HG03045 (cell line): ENCODE data around the gene NRP1.

Source experiments
- ATAC-seq: cut with Tn5 transposase; IDR thresholded peaks from one replicate; pipeline ENCODE4 v1.9.1; 2021; ENCODE audit warnings: mild to moderate bottlenecking, moderate library complexity; ENCODE audit not compliant: unreplicated experiment

NRP1 gene

DNA sequence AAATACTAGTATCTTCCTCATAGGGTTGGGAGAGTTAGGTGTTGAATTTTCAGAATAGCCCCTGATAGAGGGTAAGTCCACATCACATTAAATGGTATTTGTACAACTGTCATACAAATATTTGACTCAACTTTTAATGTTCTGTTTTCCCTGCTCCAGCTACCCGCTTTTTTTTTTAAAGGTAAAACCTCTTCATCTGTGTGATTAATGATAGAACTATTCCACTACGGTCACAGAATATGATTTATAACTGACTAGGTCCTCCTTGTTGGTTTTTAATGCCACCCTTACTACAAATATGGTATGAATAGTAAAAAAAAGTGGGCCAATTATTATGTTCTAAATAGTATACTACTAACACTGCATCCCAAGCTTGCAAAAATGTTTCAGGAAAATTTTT lies 15.6 kb upstream of the NRP1 start:
- no peak for ATAC-seq

DNA sequence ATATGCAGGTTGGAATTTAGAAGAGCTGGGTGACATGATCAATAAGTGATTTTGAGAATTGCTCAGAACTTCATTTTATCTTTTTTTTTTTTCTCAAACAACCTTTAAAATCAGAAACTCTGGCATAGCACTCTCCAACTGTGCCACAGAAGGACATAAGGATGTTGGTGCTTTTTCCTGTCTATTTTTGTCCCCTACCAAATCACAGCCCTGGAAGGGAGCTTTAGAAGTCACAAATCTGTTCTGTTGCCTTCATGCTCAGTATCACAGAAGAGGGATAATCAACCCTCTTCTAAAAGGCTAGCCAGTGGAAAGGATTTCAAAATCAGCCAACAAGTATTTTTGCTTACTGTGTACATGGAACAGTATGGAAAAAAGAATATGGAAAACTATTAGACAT lies 14.8 kb upstream of the NRP1 start:
- ATAC-seq: no peak

DNA sequence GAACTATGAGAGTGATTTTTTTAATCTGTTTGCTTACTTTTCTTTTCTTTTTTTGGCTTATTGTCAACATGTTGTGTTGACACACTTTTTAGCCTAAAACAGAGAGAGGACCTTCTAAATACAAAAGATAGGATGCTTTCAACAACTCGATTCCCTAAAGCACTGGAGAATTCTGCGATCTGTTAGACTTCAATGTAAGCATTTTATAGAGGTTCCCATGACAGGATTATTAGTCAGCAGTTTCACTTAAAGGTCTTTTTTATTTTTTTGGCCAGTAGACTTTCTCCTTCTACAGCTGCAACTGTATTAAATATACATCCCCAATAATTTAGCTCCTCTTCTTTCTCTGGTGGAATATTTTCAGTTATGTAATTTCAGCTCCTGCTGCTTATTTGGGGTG lies 12.7 kb upstream of the NRP1 start:
- ATAC-seq: no peak

DNA sequence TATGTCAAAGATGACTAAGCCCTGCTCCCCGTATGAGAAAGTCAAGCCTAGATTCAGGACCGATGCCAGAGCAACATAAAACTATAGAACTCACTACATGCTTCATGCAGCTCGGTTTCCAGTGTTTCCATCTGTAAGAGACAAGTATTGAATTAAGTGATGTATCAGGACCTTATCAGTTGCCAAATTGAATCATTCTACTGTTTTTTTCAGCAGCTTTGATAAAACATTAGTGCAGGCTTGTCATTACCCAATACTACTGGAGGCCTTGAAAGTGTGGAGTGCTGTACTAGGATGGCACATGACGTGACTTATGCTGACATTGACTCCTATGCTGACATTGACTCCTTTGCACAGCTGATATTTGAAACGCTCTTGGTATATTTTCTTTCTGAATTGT lies 10.8 kb upstream of the NRP1 start:
- no peak for ATAC-seq

DNA sequence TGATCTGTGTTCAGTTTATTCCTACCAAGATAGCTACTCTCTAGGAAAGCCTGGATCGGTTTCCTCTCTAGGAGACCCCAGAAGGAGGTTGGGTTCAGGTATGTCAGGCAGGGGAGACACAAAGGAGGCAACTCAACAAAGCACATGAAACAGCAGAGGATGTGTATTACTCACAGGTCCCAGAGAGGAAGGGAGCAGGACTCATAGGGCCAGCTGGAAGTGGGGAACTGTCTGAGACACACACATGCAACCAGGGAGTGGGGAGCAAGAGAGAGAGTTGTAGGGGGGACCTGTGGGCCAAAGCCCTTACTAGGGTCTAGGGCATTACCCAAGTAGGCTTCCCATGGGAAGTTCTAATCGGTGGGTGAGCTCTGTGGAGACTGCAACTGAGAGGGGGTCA lies 10.2 kb upstream of the NRP1 start:
- no peak for ATAC-seq

DNA sequence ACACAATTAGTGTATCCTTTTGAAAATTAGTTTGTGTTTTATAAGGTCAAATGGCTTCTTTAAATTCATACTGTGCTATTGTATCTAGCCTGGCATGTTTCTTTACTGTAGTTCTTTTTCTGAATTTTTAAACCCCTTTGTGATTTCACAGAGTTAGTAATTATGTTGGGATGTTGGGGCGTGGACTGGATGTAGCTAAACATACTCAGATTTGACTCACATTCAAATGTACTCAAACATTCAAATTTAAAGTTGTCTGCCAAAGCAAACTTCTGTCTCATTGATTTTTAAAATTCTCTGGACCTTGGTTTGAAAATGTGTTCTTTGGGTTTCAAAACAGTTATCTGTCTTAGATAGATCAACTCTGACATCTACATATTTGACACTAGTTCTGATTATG lies 7.2 kb upstream of the NRP1 start:
- ATAC-seq: no peak

DNA sequence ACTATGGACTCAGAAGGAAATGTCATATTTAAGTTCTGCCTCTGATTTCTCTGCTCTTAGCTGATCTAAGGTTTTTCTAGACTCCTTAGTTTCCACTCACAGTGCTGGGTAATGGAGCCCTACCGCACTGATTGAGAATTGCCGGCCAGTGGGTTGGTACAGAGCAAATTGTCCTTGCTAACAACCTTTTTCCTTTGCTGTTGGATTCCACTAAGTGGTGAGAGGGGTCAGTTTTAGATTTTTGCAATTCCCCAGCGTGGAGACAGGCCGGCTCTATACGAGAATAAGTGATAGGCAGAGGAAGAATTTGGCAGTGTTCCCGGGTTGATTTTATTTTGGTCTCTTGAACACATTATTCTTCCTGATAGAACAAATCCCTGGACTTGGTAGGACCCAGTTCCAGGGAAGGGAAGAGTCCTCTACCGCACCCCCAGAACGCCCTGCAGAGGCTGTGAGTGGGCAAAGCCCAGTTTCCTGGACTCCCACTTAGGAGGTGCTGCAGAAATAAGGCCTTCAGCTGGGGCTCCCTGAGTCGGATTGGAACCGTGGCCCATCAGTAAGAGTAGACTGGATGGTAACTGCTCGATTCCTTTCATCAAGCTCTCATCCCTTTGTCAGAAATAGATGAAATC lies 3.0 kb upstream of the NRP1 start:
- ATAC-seq: no peak

DNA sequence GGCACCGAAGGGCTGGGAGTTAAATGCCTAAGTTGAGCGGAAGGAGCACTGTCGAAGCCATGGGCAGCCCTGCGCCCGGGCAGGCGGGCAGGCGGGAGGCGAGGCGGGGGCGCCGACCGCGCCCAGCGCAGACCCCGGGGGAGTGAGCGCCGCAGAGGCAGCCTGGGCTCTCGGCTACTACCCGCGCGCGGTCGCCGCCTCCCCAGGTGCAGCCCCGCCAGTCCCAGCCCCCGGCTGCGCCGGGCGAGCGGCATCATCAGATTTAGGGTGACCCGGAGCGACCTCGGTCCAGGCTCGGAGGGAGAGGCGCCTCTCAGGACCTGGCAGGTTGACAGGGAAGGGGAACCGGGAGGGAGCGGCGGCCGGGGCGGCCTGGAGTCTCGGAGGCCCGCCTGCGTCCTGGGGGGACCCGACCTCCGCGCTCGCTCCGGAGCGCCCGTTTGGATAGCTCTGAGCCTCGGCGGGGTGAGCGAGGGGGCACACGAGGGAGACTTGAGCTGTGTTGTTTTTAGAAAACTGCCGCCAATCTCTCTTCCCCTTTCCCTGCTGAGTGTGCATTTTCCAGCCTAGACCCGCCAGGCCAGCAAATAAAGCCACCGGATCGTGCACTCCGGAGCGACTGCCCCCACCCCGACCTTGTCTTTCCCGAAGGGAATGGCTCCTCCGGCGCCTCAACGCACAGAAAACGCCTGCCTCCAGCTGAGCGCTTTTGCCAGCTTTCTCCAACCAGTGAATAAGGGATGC lies 2.3 kb upstream of the NRP1 start:
- no peak for ATAC-seq

DNA sequence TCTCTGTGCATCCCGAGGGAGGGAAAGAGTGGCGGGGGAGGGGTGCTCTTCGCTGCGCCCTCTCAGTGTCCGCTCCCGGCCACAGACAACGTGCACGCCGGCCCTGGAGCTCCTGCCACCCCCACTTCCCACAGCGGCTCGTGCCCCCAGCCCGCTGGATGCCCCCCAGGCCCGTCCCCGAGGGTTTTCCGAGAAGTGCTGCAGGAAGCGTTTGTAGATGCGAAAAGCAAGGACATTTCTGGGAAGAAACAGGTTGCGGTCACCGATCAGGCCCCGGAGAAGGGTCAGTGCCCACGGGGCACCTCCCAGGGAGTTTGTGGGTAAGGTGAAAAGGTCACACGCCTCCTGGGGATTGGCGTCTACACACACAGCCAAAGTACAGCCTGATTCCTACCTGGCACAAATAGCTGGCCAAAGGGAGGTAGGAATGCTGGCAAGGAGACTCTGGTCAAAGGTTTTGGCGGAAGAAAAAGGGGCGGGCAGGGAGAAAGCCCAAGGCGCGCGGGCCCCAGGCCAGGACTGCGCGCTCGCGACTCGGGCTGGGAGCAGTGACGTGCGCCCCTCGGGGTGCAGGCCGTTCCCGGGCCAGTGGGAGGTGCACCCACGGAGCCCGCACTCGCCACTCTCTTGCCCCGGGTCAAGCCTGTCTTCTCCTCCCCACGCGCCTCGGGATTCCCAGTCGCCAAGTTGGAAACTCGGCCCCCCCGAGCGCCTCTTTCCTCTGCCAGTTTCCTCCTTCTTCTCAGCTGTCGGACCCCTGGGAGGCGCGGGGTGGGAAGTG lies 1.5 kb upstream of the NRP1 start:
- ATAC-seq: no peak

DNA sequence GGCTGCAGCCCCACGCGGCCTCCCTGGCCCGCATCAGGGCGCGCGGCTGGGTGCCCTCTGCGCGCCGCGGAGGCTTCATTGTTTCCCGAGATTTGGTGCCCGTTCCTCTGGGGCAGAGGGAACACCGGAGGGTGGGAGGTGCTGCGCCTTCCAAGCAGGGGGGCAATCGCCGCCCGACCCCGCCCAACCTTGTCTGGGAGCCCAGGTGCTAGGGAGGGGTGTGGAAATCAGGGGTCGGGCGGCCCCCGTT lies 1.0 kb upstream of the NRP1 start:
- no peak for ATAC-seq

DNA sequence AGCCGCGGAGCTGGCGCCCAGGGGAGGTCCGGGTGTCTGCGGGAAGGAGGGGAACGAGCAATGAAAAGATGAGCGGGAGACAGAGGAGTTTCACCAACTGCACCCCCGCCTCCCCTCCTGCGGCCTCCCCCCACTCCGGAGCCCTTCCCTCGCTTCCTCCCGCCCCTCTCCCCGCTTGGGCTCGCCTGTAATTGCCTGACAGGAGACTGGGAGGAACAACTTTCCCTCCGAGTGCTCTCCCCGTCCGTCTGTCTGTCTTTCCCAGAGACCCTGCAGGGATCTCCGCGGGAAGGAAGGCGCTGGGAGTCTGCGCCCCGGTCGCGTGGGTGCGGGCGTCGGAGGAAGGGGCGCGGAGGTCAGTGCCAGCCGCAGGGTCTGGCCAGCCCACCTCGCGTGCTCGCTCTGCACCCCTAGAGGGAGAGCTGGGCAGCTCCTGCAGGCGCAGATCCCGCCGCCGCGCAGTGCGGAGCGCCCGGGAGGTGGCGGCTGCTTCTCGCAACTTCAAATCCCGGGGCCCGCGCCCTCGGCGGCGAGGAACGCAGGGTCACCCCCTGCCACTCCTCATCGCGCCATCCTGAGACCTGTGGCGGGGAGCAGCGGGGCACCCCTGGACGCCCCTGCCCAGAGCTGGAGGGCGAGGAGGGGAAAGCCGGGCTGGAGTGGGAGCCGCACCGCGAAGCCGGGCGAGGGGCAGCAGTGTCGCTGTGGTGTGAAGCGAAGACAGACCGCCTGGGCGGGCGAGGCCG lies 511 bp upstream of the NRP1 start:
- no peak for ATAC-seq

DNA sequence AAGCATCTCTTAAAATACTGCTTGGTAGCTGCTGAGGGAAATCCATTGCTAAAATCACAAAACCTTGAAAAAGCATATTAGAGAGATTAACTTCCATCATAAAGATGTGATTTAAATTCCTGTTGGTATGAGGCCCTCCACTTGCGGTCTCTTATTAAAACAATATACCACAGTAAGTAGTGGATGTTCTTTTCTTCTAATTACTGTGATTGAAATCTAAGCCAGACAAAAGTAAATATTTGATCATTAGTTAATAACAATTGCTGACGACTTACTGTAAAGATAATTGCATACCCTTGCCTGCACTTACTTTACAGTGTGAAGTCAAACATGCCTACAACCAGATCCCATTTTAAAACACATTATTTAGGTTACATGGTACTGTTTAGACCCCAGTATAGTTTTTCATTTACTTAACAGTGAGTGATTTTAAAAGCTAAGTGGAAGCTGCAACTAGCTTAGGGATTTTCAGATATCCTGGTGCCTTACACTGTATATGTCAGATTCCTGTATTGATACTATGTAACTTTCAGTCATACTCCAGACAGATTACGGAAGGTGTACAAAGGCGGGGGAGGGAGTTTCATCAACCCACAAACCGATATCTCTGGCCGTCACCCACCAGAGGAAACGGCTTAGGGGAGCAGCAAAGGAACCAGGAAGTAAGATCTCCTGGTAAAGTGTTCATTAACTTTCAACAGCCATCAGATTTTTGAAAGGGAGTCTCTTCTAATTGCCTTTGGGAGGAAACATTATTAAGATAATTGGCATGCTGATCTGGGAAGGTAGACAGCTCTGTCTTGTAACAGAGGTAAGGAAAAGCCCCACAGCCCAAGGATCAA lies 986 bp downstream of the NRP1 start:
- no peak for ATAC-seq

DNA sequence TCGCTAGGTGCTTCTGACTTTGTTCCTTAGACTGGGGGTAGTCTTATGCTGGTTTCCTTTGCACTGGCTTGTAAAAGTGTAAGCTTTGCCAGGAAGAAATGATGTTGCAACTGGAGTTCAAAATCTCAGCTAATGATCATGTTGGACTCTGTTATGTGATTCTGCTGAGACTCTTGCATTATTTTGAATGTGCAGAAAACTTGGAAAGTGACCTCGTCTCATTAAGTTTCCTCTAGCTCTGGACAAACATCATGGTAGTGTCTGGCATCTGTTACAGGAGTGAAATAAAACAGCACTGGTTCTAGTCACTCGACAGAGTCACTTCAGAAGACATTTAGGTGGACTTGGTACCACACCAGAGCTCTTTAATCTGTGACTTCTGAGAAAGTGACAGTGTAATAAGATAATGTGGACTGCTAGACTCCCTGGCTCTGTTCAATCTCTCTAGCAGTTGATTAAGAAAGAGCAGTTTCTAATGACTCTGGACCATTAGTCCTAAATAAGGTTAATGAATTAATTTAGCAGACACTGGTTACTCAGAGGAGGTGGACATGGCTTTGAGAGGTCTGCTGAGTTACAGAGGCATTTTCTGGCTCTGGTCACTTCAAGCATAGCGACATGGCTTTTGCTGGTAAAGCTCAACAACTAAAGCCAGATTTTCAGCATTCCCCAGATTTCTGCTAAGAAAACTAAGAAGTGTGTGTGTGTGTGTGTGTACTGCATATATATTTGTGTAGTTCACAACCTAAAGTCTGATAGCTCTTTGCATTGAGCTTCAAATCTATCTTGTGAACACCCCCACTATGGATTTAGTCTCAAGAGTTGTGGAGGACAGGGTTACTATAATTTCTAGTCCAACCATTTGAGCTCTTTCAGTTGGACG lies 2.0 kb downstream of the NRP1 start:
- no peak for ATAC-seq

DNA sequence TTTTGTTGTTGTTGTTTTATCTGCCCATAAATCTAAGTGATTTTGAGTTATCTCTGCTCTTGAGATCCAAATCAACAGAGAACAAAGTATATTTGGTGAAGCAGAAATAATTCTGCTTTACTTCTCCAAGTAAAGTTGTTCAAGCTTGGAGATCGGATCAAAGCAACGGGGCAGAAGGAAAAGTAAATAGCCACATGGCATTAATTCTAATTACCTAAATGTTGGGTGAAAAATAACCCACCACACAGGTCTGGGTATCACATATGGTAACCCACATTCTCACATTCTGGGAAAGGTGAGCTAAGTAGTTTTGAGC lies 3.1 kb downstream of the NRP1 start:
- no peak for ATAC-seq

DNA sequence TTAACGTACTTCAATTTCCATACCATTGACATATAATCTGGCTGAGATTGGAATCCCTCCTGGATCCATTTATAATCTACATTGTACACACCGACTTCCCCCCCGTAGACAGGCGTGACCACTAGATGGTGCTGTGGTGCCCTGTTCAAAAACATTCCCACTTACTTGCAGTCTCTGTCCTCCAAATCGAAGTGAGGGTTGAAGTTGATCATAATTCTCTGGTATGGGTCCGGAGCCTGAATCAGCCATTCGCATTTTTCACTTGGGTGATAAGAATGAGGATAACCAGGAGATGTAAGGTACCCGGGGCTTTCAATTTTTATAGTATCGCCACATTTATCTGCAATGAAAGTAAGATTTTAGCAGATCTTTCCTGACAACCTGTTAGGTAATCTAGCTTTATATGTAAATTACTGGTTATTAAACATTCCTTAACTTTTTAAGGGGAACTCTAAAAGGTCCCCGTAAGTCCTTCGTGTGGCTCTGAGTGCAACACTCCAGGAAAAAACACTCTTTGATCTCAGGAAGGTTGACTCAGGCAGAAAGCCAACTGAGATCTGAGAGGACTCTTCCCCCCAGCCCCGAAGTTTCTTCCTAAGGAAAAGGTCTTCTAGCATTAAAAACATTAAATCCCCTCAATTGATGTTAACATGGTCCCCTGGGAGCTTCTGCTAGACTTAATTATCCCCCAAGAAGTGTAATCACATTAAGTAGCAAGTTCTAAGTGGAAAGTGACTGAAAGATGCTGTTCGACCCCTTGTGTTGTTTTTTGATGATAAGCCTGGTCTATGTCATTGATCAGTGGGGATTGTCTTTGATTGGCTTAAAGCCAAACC lies 3.7 kb downstream of the NRP1 start:
- peak; percentile 64 for ATAC-seq

DNA sequence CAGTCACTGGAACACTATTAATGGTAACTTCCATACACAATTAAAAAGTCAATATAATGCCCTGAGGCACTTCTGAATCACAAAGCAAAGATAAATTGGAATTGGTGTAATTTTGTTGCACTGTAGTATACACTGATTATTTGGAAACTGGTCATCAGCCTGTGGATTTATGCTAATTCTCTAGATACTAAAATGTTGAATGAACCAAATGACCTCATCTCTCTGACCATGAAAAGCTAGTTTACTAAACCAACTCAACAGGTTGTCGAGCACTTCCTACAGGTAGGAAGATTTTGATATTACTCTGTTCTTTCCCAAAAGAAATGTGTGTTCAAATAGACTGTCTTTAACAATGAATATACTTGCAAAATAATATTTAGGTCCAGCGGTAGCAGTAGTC lies 5.3 kb downstream of the NRP1 start:
- ATAC-seq: no peak

DNA sequence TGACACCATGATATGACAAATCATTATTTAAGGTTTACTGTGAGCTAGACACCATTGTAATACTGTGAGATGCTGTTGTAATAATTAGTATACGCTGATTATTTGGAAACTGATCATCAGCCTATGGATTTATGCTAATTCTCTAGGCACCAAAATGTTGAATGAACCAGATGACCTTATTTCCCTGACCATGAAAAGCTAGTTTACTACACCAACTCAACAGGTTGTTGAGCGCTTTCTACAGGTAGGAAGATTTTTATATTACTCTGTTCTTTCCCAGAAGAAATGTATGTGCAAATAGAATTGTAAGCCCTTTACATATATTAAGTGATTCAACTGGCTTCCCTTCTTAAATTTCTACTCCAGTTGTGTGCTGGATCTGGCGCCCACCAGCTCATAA lies 6.2 kb downstream of the NRP1 start:
- ATAC-seq: no peak

DNA sequence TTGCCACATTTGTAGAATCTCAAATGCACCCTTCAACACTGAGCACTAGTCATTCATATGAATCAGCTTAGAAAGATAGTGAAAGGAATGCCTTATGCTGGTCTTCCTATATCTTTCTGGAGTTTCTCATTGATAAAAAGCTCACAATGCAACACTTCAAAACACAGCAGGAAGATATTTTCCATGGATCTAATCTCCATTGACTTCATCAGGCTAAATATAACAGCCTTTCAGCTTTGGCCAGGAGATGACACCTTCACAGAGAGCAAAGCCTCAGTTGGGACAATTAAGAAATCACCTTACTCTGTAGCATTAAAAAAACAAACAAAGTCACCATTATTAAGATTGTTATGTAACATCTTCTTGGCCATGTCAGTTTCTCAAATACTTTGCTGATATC lies 6.7 kb downstream of the NRP1 start:
- no peak for ATAC-seq

DNA sequence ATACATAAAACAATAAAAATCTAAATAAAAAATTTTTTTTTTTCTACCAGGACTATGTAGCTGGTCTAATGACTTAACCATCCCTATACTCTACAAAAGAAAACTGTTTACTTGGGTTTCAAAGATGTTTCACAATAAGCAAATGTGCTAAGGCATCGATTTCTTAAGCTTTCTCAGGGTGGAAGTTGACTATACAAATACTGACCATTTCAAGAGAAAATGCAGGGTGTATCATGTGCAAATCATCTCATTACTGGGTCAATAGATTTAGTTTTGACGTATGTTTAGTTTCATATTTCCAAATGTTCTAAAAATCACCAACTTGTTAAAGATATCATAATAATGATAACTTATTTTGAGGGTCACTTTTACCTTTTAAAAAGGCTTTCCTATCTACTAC lies 7.5 kb downstream of the NRP1 start:
- ATAC-seq: no peak
